HepG2 (cell line): ENCODE data around the gene CTRL. TPM values are rescaled to one million over a fixed set of nuclear protein-coding genes. Genes with fewer than 3 reads are reported as not detected.

Experiments used
- ATF1 ChIP-seq: IDR thresholded peaks from 2 replicates; pipeline ENCODE4 v1.6.1; 2016; ENCODE audit warnings: mild to moderate bottlenecking, control low read depth
- HNRNPL ChIP-seq: fragments of 200-400 bp; formaldehyde crosslinking; IDR thresholded peaks from 2 replicates; pipeline ENCODE4 v1.6.1; 2017; ENCODE audit warnings: mild to moderate bottlenecking, low read depth, low read length
- PHF5A ChIP-seq: IDR thresholded peaks from one replicate; pipeline ENCODE4 v1.6.1; 2018; ENCODE audit warnings: low read depth, missing genetic modification reagents; ENCODE audit not compliant: unreplicated experiment
- SUZ12 ChIP-seq: fragments of 150-350 bp; IDR thresholded peaks from 2 replicates; pipeline ENCODE4 v1.6.1; 2014; ENCODE audit warnings: low read depth, low read length
- ZFP82 ChIP-seq: sonication (generic); formaldehyde crosslinking; IDR thresholded peaks from 2 replicates; pipeline ENCODE4 v1.5.1; 2020; ENCODE audit warnings: mild to moderate bottlenecking, missing genetic modification reagents, borderline replicate concordance
- ZMYM3 ChIP-seq: sonication (generic); formaldehyde crosslinking; IDR thresholded peaks from 2 replicates; pipeline ENCODE4 v1.5.1; 2020; ENCODE audit warnings: mild to moderate bottlenecking, missing genetic modification reagents
- ZNF432 ChIP-seq: sonication (generic); formaldehyde crosslinking; IDR thresholded peaks from 2 replicates; pipeline ENCODE4 v1.5.0; 2020; ENCODE audit warnings: missing genetic modification reagents, mild to moderate bottlenecking, borderline replicate concordance
- polyA plus RNA-seq, 8 experiments: library from polyadenylated mRNA; depleted of rRNA in 3 of 8; stranded (reverse) in 7 of 8; unstranded in 1 of 8; fragments of >200 nt; fragmentation: Illumina TruSeq in 4 of 8; extraction: Trizol in 4 of 8; gene quantifications; 2 replicates each; pipeline versions ENCODE4 v1.2.1 to v1.2.3, GENCODE V29; 2011 to 2016; ENCODE audit warnings: low read depth in 4 of 8, missing spikeins in 1 of 8, mixed read lengths in 1 of 8; ENCODE audit not compliant: insufficient read depth in 1 of 8
- total RNA-seq, 5 experiments: library from RNA; depleted of rRNA; stranded (reverse); fragments of >200 nt; fragmentation: Illumina TruSeq; extraction: Trizol; gene quantifications; 2 replicates each; pipeline ENCODE4 v1.2.3, GENCODE V29; 2016; ENCODE audit warnings: low read depth in 1 of 5
- TF ChIP-seq, protein P1 (sequence below): sonication (generic); formaldehyde crosslinking; IDR thresholded peaks from 2 replicates; pipeline ENCODE4 v1.5.1; 2020; ENCODE audit warnings: mild to moderate bottlenecking, missing genetic modification reagents, borderline replicate concordance
- TF ChIP-seq, protein P2 (sequence below): IDR thresholded peaks from 2 replicates; pipeline ENCODE4 v1.6.1; 2018; ENCODE audit warnings: missing genetic modification reagents
- TF ChIP-seq, protein P3 (sequence below): sonication (generic); formaldehyde crosslinking; IDR thresholded peaks from 2 replicates; pipeline ENCODE4 v1.5.1; 2020; ENCODE audit warnings: missing genetic modification reagents, mild to moderate bottlenecking, borderline replicate concordance
- TF ChIP-seq, protein P4 (sequence below): sonication (generic); formaldehyde crosslinking; IDR thresholded peaks from 2 replicates; pipeline ENCODE4 v1.4.0; 2020; ENCODE audit warnings: missing genetic modification reagents
- TF ChIP-seq, protein P5 (sequence below): sonication (generic); formaldehyde crosslinking; IDR thresholded peaks from 2 replicates; pipeline ENCODE4 v1.4.0; 2020; ENCODE audit warnings: mild to moderate bottlenecking, missing genetic modification reagents

The CTRL gene
- total and polyA plus RNA-seq, 2 of the 13 experiments (the other 11 are each of a cell fraction or from before 2014, with no cell fraction given), result 1.9 to 2.7 TPM

DNA sequence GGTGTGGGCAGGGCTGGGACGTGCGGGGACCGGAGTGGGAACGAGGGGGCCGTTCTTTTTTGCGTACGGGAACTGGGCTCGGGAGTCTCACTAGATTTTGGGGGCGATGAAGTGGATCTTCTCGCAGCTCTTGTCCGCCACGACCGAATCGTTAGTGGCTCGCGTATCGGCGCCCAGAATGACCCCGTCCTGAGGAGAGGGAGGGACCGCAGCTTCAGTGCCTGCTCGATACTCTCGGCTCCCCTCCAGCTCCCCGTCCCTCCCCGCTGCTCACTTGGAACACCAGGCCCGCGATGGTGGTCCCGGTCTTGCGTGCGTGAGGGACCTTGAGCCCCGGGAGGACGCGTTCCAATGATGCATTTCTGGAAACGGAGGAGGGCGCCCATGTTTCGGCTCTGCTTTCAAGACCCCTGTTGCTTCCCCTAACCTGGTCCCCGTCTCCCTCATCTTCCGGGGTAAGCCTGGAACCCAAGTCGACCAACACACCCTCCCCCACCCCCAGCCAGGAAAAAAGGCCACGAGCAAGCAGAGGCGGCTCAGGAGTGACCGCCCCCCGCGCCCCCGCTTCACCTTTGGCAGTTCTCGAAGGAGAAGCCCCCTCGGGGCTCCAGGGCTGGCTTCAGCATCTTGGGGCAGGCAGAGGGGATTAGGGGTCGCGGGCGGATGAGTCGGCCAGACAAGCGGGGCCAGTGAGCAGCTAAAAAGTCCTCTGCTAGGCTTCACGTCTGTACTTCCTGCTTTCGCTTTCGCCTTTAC is 4.6 kb upstream of the CTRL start, which contains the start of gene PSMB10 (continued):
- TF ChIP-seq, protein P1, sequence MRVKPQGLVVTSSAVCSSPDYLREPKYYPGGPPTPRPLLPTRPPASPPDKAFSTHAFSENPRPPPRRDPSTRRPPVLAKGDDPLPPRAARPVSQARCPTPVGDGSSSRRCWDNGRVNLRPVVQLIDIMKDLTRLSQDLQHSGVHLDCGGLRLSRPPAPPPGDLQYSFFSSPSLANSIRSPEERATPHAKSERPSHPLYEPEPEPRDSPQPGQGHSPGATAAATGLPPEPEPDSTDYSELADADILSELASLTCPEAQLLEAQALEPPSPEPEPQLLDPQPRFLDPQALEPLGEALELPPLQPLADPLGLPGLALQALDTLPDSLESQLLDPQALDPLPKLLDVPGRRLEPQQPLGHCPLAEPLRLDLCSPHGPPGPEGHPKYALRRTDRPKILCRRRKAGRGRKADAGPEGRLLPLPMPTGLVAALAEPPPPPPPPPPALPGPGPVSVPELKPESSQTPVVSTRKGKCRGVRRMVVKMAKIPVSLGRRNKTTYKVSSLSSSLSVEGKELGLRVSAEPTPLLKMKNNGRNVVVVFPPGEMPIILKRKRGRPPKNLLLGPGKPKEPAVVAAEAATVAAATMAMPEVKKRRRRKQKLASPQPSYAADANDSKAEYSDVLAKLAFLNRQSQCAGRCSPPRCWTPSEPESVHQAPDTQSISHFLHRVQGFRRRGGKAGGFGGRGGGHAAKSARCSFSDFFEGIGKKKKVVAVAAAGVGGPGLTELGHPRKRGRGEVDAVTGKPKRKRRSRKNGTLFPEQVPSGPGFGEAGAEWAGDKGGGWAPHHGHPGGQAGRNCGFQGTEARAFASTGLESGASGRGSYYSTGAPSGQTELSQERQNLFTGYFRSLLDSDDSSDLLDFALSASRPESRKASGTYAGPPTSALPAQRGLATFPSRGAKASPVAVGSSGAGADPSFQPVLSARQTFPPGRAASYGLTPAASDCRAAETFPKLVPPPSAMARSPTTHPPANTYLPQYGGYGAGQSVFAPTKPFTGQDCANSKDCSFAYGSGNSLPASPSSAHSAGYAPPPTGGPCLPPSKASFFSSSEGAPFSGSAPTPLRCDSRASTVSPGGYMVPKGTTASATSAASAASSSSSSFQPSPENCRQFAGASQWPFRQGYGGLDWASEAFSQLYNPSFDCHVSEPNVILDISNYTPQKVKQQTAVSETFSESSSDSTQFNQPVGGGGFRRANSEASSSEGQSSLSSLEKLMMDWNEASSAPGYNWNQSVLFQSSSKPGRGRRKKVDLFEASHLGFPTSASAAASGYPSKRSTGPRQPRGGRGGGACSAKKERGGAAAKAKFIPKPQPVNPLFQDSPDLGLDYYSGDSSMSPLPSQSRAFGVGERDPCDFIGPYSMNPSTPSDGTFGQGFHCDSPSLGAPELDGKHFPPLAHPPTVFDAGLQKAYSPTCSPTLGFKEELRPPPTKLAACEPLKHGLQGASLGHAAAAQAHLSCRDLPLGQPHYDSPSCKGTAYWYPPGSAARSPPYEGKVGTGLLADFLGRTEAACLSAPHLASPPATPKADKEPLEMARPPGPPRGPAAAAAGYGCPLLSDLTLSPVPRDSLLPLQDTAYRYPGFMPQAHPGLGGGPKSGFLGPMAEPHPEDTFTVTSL (CRISPR knock-in tag), result no peak
- TF ChIP-seq PHF5A (CRISPR knock-in tag), result no peak
- no peak for TF ChIP-seq SUZ12
- TF ChIP-seq, protein P2, sequence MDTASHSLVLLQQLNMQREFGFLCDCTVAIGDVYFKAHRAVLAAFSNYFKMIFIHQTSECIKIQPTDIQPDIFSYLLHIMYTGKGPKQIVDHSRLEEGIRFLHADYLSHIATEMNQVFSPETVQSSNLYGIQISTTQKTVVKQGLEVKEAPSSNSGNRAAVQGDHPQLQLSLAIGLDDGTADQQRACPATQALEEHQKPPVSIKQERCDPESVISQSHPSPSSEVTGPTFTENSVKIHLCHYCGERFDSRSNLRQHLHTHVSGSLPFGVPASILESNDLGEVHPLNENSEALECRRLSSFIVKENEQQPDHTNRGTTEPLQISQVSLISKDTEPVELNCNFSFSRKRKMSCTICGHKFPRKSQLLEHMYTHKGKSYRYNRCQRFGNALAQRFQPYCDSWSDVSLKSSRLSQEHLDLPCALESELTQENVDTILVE (CRISPR knock-in tag), result no peak
- no peak for TF ChIP-seq ATF1 (CRISPR knock-in tag)
- TF ChIP-seq, protein P3, sequence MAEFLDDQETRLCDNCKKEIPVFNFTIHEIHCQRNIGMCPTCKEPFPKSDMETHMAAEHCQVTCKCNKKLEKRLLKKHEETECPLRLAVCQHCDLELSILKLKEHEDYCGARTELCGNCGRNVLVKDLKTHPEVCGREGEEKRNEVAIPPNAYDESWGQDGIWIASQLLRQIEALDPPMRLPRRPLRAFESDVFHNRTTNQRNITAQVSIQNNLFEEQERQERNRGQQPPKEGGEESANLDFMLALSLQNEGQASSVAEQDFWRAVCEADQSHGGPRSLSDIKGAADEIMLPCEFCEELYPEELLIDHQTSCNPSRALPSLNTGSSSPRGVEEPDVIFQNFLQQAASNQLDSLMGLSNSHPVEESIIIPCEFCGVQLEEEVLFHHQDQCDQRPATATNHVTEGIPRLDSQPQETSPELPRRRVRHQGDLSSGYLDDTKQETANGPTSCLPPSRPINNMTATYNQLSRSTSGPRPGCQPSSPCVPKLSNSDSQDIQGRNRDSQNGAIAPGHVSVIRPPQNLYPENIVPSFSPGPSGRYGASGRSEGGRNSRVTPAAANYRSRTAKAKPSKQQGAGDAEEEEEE (CRISPR knock-in tag), result 0 out of 2 replicates have a peak, but pooled peaks have one; percentile 21
- no peak for TF ChIP-seq HNRNPL
- TF ChIP-seq ZNF432, result no peak
- 0 out of 2 replicates have a peak, but pooled peaks have one; percentile 45 for TF ChIP-seq ZFP82 (CRISPR knock-in tag)
- TF ChIP-seq, protein P4, sequence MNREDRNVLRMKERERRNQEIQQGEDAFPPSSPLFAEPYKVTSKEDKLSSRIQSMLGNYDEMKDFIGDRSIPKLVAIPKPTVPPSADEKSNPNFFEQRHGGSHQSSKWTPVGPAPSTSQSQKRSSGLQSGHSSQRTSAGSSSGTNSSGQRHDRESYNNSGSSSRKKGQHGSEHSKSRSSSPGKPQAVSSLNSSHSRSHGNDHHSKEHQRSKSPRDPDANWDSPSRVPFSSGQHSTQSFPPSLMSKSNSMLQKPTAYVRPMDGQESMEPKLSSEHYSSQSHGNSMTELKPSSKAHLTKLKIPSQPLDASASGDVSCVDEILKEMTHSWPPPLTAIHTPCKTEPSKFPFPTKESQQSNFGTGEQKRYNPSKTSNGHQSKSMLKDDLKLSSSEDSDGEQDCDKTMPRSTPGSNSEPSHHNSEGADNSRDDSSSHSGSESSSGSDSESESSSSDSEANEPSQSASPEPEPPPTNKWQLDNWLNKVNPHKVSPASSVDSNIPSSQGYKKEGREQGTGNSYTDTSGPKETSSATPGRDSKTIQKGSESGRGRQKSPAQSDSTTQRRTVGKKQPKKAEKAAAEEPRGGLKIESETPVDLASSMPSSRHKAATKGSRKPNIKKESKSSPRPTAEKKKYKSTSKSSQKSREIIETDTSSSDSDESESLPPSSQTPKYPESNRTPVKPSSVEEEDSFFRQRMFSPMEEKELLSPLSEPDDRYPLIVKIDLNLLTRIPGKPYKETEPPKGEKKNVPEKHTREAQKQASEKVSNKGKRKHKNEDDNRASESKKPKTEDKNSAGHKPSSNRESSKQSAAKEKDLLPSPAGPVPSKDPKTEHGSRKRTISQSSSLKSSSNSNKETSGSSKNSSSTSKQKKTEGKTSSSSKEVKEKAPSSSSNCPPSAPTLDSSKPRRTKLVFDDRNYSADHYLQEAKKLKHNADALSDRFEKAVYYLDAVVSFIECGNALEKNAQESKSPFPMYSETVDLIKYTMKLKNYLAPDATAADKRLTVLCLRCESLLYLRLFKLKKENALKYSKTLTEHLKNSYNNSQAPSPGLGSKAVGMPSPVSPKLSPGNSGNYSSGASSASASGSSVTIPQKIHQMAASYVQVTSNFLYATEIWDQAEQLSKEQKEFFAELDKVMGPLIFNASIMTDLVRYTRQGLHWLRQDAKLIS (CRISPR knock-in tag), result no peak
- no peak for TF ChIP-seq ZMYM3 (CRISPR knock-in tag)
- TF ChIP-seq, protein P5, sequence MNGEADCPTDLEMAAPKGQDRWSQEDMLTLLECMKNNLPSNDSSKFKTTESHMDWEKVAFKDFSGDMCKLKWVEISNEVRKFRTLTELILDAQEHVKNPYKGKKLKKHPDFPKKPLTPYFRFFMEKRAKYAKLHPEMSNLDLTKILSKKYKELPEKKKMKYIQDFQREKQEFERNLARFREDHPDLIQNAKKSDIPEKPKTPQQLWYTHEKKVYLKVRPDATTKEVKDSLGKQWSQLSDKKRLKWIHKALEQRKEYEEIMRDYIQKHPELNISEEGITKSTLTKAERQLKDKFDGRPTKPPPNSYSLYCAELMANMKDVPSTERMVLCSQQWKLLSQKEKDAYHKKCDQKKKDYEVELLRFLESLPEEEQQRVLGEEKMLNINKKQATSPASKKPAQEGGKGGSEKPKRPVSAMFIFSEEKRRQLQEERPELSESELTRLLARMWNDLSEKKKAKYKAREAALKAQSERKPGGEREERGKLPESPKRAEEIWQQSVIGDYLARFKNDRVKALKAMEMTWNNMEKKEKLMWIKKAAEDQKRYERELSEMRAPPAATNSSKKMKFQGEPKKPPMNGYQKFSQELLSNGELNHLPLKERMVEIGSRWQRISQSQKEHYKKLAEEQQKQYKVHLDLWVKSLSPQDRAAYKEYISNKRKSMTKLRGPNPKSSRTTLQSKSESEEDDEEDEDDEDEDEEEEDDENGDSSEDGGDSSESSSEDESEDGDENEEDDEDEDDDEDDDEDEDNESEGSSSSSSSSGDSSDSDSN (CRISPR knock-in tag), result peak; percentile 73
